HCT116 (cell line): ENCODE results near the gene RBM34. TPM values are rescaled to one million over a fixed set of nuclear protein-coding genes. Genes with fewer than 3 reads are reported as not detected.

Source experiments
- ATAC-seq: fragments of 200-7000 bp; cut with Tn5 transposase; 2 replicates; pipeline ENCODE4 v1.9.1; 2020; ENCODE audit warnings: mild to moderate bottlenecking, moderate library complexity
- BruUV-seq: library from RNA; stranded (reverse); fragments of 400-500 nt; replicated peaks from 2 replicates; lab custom pipeline; 2021; lab: Mats Ljungman, UMichigan
- CTCF ChIA-PET: fragments of 300-600 bp; sonication (Branson Sonifier 250); formaldehyde crosslinking; loops from one replicate; lab custom pipeline; 2021; ENCODE audit warnings: antibody characterized with exemption; lab: Charles Lee
- POLR2A ChIA-PET: fragments of 300-600, 350-600 bp; sonication (Branson Sonifier 250); formaldehyde crosslinking; loops from one replicate; lab custom pipeline; 2021; ENCODE audit warnings: antibody characterized with exemption; lab: Charles Lee
- RAD21 ChIA-PET, 2 experiments: fragments of 300-600 bp; sonication (Branson Sonifier 250); formaldehyde crosslinking; loops; one replicate each; lab custom pipeline; 2023; ENCODE audit warnings: low total read pairs in 2 of 2; ENCODE audit not compliant: uncharacterized antibody in 2 of 2, unreplicated experiment in 2 of 2, low non-redundant PET in 1 of 2; lab: Charles Lee
- DNase-seq: peaks from one replicate; pipeline ENCODE4 v3.0.0-alpha.2; 2010; ENCODE audit warnings: low read depth, low spot score
- H2AFZ ChIP-seq: fragments of 200-600 bp; shearing (Covaris generic), sonication (generic); 2 replicates; pipeline ENCODE4 v1.6.1; 2017; ENCODE audit warnings: low read depth, mixed run types, mixed read lengths, antibody characterized with exemption, low read length; ENCODE audit not compliant: poor library complexity, severe bottlenecking
- H3K27ac ChIP-seq: 2 replicates; pipeline ENCODE4 v1.5.1; 2012; ENCODE audit warnings: low read depth, low read length
- H3K27me3 ChIP-seq: fragments of 200-600 bp; sonication (generic); 2 replicates; pipeline ENCODE4 v1.6.1; 2016; ENCODE audit warnings: mixed run types, low read length, mixed read lengths; ENCODE audit not compliant: insufficient read depth
- H3K36me3 ChIP-seq, 2 experiments: fragments of 200-500 bp in 1 of 2; fragments of 200-600 bp in 1 of 2; sonication (Bioruptor generic) in 1 of 2; sonication (generic) in 1 of 2; 2 replicates each; pipeline versions ENCODE4 v1.5.1 to v1.6.1; 2014 to 2016; ENCODE audit warnings: low read length in 2 of 2, inconsistent platforms in 1 of 2, mixed read lengths in 1 of 2, mixed run types in 1 of 2; ENCODE audit not compliant: insufficient read depth in 2 of 2, control insufficient read depth in 1 of 2
- H3K4me1 ChIP-seq, 2 experiments: fragments of 200-600 bp in 1 of 2; sonication (generic) in 1 of 2; 2 replicates each; pipeline versions ENCODE4 v1.5.1 to v1.6.1; 2012 to 2017; ENCODE audit warnings: low read length in 2 of 2, inconsistent platforms in 1 of 2, mild to moderate bottlenecking in 1 of 2, mixed read lengths in 1 of 2, mixed run types in 1 of 2, moderate library complexity in 1 of 2; ENCODE audit not compliant: insufficient read depth in 2 of 2, control insufficient read depth in 1 of 2
- H3K4me2 ChIP-seq: fragments of 200-600 bp; sonication (generic); 2 replicates; pipeline ENCODE4 v1.6.1; 2017; ENCODE audit warnings: mixed run types, low read length, mixed read lengths
- H3K4me3 ChIP-seq, 2 experiments: fragments of 200-600 bp in 1 of 2; sonication (generic) in 1 of 2; replicated peaks in 1 of 2; 2 replicates each; pipeline ENCODE4 v1.5.1; 2011 to 2016; ENCODE audit warnings: low read length in 2 of 2, control low read depth in 1 of 2, low read depth in 1 of 2, mild to moderate bottlenecking in 1 of 2, mixed read lengths in 1 of 2, mixed run types in 1 of 2
- H3K79me2 ChIP-seq: fragments of 200-600 bp; sonication (generic); 2 replicates; pipeline ENCODE4 v1.6.1; 2017; ENCODE audit warnings: mild to moderate bottlenecking, mixed run types, low read length, moderate library complexity, mixed read lengths; ENCODE audit not compliant: insufficient read depth
- H3K9ac ChIP-seq: fragments of 200-600 bp; sonication (generic); 2 replicates; pipeline ENCODE4 v1.6.1; 2016; ENCODE audit warnings: low read length, mixed read lengths
- H3K9me2 ChIP-seq: fragments of 200-600 bp; sonication (generic), shearing (Covaris generic); 2 replicates; pipeline ENCODE4 v1.6.1; 2017; ENCODE audit warnings: mixed run types, mild to moderate bottlenecking, moderate library complexity; ENCODE audit not compliant: insufficient read depth
- H3K9me3 ChIP-seq, 2 experiments: fragments of 200-500 bp in 1 of 2; fragments of 200-600 bp in 1 of 2; sonication (Bioruptor generic) in 1 of 2; sonication (generic) in 1 of 2; 2 replicates each; pipeline ENCODE4 v1.6.1; 2014 to 2017; ENCODE audit warnings: low read length in 2 of 2, mixed read lengths in 2 of 2, inconsistent platforms in 1 of 2, low read depth in 1 of 2, mild to moderate bottlenecking in 1 of 2, mixed run types in 1 of 2, moderate library complexity in 1 of 2; ENCODE audit not compliant: control insufficient read depth in 1 of 2, insufficient read depth in 1 of 2
- H4K20me1 ChIP-seq: fragments of 200-600 bp; sonication (generic), shearing (Covaris generic); 2 replicates; pipeline ENCODE4 v1.6.1; 2017; ENCODE audit warnings: mixed run types, mild to moderate bottlenecking, moderate library complexity; ENCODE audit not compliant: insufficient read depth
- CBX3 ChIP-seq: IDR thresholded peaks from 2 replicates; pipeline ENCODE4 v1.6.1; 2012; ENCODE audit warnings: low read depth
- EGR1 ChIP-seq: IDR thresholded peaks from 2 replicates; pipeline ENCODE4 v1.6.1; 2012; ENCODE audit warnings: low read depth
- ELF1 ChIP-seq: IDR thresholded peaks from 2 replicates; pipeline ENCODE4 v1.6.1; 2012; ENCODE audit warnings: low read depth, borderline replicate concordance
- EZH2 ChIP-seq: fragments of 200-600 bp; sonication (generic); IDR thresholded peaks from 2 replicates; pipeline ENCODE4 v1.6.1; 2017; ENCODE audit warnings: antibody characterized with exemption, mixed run types
- FOSL1 ChIP-seq: IDR thresholded peaks from 2 replicates; pipeline ENCODE4 v1.6.1; 2012; ENCODE audit warnings: low read depth
- POLR2A ChIP-seq: IDR thresholded peaks from 2 replicates; pipeline ENCODE4 v1.7.0; 2011; ENCODE audit warnings: borderline replicate concordance; ENCODE audit not compliant: insufficient read depth, insufficient read length; ENCODE audit errors: extremely low read depth
- POLR2AphosphoS5 ChIP-seq: IDR thresholded peaks from 2 replicates; pipeline ENCODE4 v1.6.1; 2011; ENCODE audit warnings: mild to moderate bottlenecking, low read depth, low read length, moderate library complexity
- RAD21 ChIP-seq: IDR thresholded peaks from 2 replicates; pipeline ENCODE4 v1.6.1; 2012; ENCODE audit warnings: low read depth, mild to moderate bottlenecking
- SIN3A ChIP-seq: IDR thresholded peaks from 2 replicates; pipeline ENCODE4 v1.6.1; 2012; ENCODE audit warnings: low read depth
- SP1 ChIP-seq: IDR thresholded peaks from 2 replicates; pipeline ENCODE4 v1.6.1; 2012; ENCODE audit warnings: low read depth
- SRF ChIP-seq: IDR thresholded peaks from 2 replicates; pipeline ENCODE4 v1.6.1; 2012; ENCODE audit warnings: low read depth
- TCF7L2 ChIP-seq: IDR thresholded peaks from 2 replicates; pipeline ENCODE4 v1.7.0; 2011; ENCODE audit warnings: borderline replicate concordance, inconsistent platforms; ENCODE audit not compliant: insufficient read depth, insufficient read length; ENCODE audit errors: extremely low read depth
- YY1 ChIP-seq: IDR thresholded peaks from 2 replicates; pipeline ENCODE4 v1.6.1; 2011; ENCODE audit warnings: low read length, low read depth, moderate library complexity, mild to moderate bottlenecking; ENCODE audit not compliant: insufficient replicate concordance; ENCODE audit errors: extremely low read depth
- ZBTB33 ChIP-seq: IDR thresholded peaks from 2 replicates; pipeline ENCODE4 v1.6.1; 2011; ENCODE audit warnings: mild to moderate bottlenecking, low read length, moderate library complexity; ENCODE audit not compliant: insufficient replicate concordance; ENCODE audit errors: extremely low read depth
- ZFX ChIP-seq: fragments of 450-650 bp; IDR thresholded peaks from 2 replicates; pipeline ENCODE4 v1.6.1; 2017
- ZNF274 ChIP-seq: fragments of 200-500 bp; sonication (Bioruptor generic); IDR thresholded peaks from 2 replicates; pipeline ENCODE4 v1.6.1; 2014; ENCODE audit warnings: mild to moderate bottlenecking, low read depth, low read length, inconsistent platforms
- intact Hi-C: fragments of 100-400 bp; cut with micrococcal nuclease; formaldehyde crosslinking; loops from 2 replicates; pipeline ENCODE4 v1.10.0; 2022
- total RNA-seq: library from RNA; stranded (reverse); gene quantifications from one replicate; pipeline ENCODE4 v1.2.1, GENCODE V29; 2021; ENCODE audit not compliant: unreplicated experiment
- TF ChIP-seq, protein P1 (sequence below): IDR thresholded peaks from 2 replicates; pipeline ENCODE4 v1.6.1; 2012; ENCODE audit warnings: low read depth
- TF ChIP-seq, protein P2 (sequence below): IDR thresholded peaks from 2 replicates; pipeline ENCODE4 v1.6.1; 2012
- TF ChIP-seq, protein P3 (sequence below), 3 experiments: fragments of 200-600 bp in 1 of 3; sonication (generic) in 1 of 3; IDR thresholded peaks in 2 of 3; conservative IDR thresholded peaks in 1 of 3; 2 replicates each; pipeline ENCODE4 v1.5.1; 2012 to 2017; ENCODE audit warnings: low read depth in 2 of 3, low read length in 2 of 3, antibody characterized with exemption in 1 of 3, borderline replicate concordance in 1 of 3, control low read depth in 1 of 3, mild to moderate bottlenecking in 1 of 3, mixed read lengths in 1 of 3, mixed run types in 1 of 3, moderate library complexity in 1 of 3; ENCODE audit not compliant: insufficient read depth in 1 of 3

The RBM34 gene
- total RNA-seq, 1 experiment from 2014 or later, result 82.0 TPM

- TF ChIP-seq, protein P1, sequence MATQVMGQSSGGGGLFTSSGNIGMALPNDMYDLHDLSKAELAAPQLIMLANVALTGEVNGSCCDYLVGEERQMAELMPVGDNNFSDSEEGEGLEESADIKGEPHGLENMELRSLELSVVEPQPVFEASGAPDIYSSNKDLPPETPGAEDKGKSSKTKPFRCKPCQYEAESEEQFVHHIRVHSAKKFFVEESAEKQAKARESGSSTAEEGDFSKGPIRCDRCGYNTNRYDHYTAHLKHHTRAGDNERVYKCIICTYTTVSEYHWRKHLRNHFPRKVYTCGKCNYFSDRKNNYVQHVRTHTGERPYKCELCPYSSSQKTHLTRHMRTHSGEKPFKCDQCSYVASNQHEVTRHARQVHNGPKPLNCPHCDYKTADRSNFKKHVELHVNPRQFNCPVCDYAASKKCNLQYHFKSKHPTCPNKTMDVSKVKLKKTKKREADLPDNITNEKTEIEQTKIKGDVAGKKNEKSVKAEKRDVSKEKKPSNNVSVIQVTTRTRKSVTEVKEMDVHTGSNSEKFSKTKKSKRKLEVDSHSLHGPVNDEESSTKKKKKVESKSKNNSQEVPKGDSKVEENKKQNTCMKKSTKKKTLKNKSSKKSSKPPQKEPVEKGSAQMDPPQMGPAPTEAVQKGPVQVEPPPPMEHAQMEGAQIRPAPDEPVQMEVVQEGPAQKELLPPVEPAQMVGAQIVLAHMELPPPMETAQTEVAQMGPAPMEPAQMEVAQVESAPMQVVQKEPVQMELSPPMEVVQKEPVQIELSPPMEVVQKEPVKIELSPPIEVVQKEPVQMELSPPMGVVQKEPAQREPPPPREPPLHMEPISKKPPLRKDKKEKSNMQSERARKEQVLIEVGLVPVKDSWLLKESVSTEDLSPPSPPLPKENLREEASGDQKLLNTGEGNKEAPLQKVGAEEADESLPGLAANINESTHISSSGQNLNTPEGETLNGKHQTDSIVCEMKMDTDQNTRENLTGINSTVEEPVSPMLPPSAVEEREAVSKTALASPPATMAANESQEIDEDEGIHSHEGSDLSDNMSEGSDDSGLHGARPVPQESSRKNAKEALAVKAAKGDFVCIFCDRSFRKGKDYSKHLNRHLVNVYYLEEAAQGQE, result no peak
- TF ChIP-seq, protein P2, sequence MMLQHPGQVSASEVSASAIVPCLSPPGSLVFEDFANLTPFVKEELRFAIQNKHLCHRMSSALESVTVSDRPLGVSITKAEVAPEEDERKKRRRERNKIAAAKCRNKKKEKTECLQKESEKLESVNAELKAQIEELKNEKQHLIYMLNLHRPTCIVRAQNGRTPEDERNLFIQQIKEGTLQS, result no peak
- TF ChIP-seq CBX3, result no peak
- no peak for TF ChIP-seq SIN3A
Measured at GRCh38 chr1:235139315-235139714, 21.7 kb downstream of the RBM34 start (continued).

DNA sequence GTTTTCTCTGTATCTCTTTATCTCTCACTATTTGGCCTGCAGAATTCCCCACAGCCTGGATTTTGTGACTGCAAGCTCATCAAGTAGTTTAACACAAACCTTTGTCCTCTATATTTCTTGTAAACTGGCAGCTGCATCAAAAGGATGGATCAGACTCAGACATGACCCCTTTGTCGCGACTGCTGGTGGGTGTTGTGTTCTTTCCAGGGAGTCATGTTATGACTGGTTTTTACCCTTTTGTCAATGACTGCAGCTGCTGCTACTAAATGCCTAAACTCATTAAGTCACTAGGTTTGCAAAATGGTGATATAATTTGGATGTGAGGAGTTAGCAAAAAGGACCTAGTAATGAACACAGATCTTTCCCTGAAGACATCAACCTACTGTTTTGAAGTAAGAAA is 22.2 kb downstream of the RBM34 start:
- no peak overlapping the region for H3K27ac ChIP-seq
- ChIA-PET RAD21 (no interaction called here), POLR2A (no interaction called here), CTCF (no interaction called here)
- no peak overlapping the region for H3K4me3 ChIP-seq
- ATAC-seq (no peak), DNase-seq (no peak)
- no peaks in the 10 kb centered on the region for H3K9me2 ChIP-seq
- no peak overlapping the region for H3K4me2 ChIP-seq
- H3K4me1 ChIP-seq, result no peaks in the 10 kb centered on the region
- no peaks in the 10 kb centered on the region for H3K9me3 ChIP-seq
- peaks cover 26 to 38% of the 10 kb centered on the region in 2 experiments for H3K36me3 ChIP-seq
- H2AFZ ChIP-seq, result no peak overlapping the region
- H3K27me3 ChIP-seq, result no peaks in the 10 kb centered on the region
- intact Hi-C loops, result no loop called here
- no TSS peak for BruUV-seq
- peaks cover 8% of the 10 kb centered on the region for H3K79me2 ChIP-seq
- H3K9ac ChIP-seq, result no peak overlapping the region
- no peaks in the 10 kb centered on the region for H4K20me1 ChIP-seq
- no peak for TF ChIP-seq FOSL1
- no peak for TF ChIP-seq RAD21
- TF ChIP-seq, protein P3, sequence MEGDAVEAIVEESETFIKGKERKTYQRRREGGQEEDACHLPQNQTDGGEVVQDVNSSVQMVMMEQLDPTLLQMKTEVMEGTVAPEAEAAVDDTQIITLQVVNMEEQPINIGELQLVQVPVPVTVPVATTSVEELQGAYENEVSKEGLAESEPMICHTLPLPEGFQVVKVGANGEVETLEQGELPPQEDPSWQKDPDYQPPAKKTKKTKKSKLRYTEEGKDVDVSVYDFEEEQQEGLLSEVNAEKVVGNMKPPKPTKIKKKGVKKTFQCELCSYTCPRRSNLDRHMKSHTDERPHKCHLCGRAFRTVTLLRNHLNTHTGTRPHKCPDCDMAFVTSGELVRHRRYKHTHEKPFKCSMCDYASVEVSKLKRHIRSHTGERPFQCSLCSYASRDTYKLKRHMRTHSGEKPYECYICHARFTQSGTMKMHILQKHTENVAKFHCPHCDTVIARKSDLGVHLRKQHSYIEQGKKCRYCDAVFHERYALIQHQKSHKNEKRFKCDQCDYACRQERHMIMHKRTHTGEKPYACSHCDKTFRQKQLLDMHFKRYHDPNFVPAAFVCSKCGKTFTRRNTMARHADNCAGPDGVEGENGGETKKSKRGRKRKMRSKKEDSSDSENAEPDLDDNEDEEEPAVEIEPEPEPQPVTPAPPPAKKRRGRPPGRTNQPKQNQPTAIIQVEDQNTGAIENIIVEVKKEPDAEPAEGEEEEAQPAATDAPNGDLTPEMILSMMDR (IDR thresholded peaks at IDR 0.05 in 2 of 3, conservative IDR thresholded peaks at IDR 0.05 in 1 of 3; ENCODE audit: borderline replicate concordance in 1 of 3, insufficient read depth in 1 of 3, low read depth in 2 of 3, low read length in 2 of 3), result no peak
- TF ChIP-seq EGR1, result no peak
- TF ChIP-seq ZFX, result no peak
- no peak for TF ChIP-seq SP1
- no peak for TF ChIP-seq ZNF274
- no peak for TF ChIP-seq YY1
- TF ChIP-seq EZH2, result no peak
- no peak for TF ChIP-seq ELF1
- no peak for TF ChIP-seq TCF7L2
- no peak for TF ChIP-seq SIN3A
- no peak for TF ChIP-seq POLR2AphosphoS5
- no peak for TF ChIP-seq ZBTB33
- TF ChIP-seq POLR2A, result no peak
- TF ChIP-seq, protein P2, result no peak
- no peak for TF ChIP-seq SRF
